Inflammatory macrophage treated with lipopolysaccharide for 1 hour (primary cell): Measurements from ENCODE around the gene PRMT7.

Experiments used
- DNase-seq, 2 donors: peaks; one replicate each; pipeline ENCODE4 v3.0.0-alpha.2; 2020 to 2022

The PRMT7 gene

DNA sequence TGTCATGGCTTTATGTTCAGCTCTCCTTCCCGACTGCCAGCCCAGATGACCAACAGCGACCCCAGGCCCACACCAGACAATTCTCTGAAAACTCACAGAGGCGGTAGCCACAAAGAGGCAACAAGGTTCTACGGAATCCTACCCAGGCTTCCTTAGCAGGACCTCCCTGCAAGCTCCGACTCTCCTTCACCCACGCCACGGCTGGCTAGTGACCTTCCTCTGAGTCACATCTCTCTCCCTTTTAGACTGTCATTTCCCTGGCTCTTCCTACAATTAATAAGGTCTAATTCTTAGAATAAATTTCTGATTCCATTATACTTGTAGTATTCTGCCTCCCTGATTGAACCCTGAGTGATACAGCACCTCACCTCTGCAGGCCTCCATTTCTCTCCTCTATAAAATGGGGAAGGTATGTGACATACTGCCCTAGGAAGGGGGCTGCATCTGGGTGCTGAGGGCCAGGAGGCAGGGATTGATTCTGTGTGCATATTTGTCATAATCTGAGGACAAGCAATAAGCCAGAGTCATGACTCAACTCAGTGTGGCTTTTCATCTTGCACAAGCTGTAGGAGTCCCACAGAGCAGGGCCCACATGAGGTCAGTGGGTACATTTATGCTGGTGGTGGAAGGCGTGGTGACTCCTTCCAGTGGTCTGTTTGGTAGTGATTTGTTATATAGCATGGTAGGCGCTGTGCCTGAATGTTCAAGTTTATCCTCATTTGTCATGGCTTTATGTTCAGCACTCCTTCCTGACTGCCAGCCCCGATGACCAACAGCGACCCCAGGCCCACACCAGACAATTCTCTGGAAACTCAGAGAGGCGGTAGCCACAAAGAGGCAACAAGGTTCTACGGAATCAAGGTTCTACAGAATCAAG, 91.3 kb downstream of the PRMT7 start:
- peak; percentile 55 to 84 for DNase-seq

DNA sequence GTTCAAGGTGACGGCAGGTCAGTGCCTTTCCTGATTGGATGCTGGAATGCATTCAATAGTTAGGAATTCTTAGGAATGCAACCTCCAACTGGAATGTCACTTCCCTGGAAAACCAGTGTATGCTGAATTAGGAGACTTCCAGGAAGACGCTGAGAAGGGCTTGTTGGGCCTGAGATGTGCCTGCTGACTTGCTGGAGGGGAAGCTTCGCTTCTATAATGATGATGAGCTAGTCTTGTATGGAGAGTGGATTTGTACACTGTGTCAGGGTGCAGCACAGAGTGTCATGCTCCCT, 91.9 kb downstream of the PRMT7 start:
- no peak for DNase-seq

DNA sequence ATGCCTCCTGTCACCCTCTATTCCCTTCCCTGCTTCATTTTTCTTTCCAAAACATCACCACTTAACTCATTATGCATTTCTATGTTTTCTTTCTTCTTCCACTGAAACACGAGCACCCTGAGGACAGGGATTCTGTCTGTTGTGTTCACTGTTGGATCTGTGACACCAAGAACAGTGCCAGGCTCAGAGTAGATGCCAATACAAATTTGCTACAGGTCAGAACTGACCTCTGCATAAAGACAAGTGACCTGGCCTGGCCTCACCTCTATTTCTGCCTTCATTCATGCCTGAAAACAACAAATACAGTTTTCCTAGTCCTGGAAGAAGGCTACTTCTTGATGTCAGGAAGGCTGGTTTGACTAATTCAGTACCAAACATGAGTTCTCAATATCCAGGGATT, 92.4 kb downstream of the PRMT7 start:
- DNase-seq: no peak

DNA sequence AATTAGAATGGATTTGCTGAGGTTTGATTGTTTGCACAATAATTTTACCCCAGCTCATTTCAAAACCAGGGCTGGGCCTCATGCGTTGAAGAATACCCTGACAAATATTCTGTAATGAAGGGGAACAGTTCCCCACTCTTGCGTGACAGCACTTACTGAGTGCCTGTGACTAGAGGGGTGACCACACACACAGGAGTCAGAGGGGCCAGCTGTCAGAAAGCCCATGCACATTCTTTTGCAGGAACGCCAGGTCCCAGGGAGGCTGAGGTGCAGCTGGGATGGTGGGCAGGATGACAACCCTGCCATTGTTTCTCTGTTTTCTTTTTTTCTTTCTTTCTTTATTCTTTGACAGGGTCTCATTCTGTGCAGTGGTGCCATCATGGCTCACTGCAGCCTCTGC, 92.9 kb downstream of the PRMT7 start:
- peak in 1 of 2 donors; percentile 6 for DNase-seq

DNA sequence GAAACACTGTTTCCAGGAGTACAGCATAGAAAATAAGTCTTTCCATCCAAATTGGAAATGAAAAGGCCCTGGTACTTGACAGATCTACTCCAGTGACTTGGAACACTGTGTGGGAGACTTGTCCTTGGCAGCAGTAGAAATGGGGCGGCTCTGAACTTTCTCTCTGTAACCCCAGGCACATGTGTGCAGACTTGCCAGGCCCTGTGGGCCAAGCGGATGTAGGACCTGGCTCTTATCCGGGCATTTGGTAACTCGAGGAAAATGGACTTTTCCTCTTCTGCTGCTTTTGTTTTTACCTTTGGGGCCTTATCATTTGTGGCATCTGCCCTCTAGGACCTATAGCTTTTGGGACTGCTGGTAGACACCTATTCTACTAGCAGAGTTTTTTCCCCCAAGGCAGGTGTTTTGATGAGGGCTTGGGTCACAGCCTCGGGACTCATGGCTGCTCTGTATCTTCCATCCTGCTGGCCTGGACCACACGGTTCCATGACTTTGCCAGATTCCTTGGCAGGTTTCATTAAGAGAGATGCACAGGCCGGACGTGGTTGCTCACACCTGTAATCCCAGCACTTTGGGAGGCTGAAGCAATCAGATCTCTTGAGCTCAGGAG, 94.0 kb downstream of the PRMT7 start:
- no peak for DNase-seq

DNA sequence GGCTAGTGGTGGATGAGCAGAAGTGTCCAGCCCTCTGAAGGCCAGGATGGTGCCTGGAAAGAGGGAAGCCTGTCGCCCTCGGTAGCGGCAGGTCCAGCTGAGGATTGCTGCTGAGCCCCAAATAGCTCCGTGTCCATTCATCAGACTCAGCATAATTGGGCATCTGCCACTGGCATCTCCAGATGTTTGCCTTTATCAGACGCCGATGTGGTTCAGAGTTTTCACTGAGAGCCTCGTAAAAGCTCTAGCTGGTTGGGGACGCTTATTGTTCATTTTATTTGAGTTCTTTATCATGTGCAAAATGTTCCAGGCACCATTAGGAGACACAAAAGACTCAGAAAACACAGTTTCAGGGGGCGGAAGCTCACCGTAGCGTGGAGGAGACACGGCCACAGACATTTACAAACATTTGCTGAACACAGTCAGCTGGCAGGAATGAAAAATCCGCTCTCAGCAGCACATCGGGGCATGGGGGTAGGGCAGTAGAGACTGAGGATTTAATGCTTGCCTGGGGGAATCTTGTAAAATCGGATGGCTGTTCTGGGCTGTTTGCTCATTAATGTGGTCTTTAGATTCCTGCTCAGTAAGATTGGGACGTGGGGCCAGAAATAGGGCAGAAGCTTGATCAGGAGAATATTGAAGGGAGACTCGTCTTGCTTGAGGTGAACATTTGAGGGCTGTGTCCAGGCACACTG, 95.8 kb downstream of the PRMT7 start:
- no peak for DNase-seq
